K562 (cell line): Measurements from ENCODE around the gene GPC2. TPM values are rescaled to one million over a fixed set of nuclear protein-coding genes. Genes with fewer than 3 reads are reported as not detected.

ENCODE experiments used
- CBFA2T2 ChIP-seq: fragments of 450-650 bp; conservative IDR thresholded peaks from 2 replicates; pipeline ENCODE4 v1.6.1; 2017; ENCODE audit warnings: mild to moderate bottlenecking
- CBX3 ChIP-seq, 2 experiments: IDR thresholded peaks; 1 replicate in 1 of 2; 2 replicates in 1 of 2; pipeline ENCODE4 v1.6.1; 2012; ENCODE audit warnings: inconsistent platforms in 2 of 2, low read length in 2 of 2, borderline replicate concordance in 1 of 2, control low read depth in 1 of 2
- DDX20 ChIP-seq: fragments of 450-650 bp; IDR thresholded peaks from 2 replicates; pipeline ENCODE4 v1.6.1; 2016; ENCODE audit warnings: missing genetic modification characterization, low read depth, mild to moderate bottlenecking, missing compliant biosample characterization, moderate library complexity
- HEY1 ChIP-seq: fragments of 250-450 bp; sonication (Bioruptor Pico); IDR thresholded peaks from 2 replicates; pipeline ENCODE4 v1.5.0; 2020; ENCODE audit warnings: mild to moderate bottlenecking, moderate library complexity, borderline replicate concordance
- IFI16 ChIP-seq: fragments of 250-450 bp; sonication (Bioruptor Pico); IDR thresholded peaks from 2 replicates; pipeline ENCODE4 v2.1.2; 2022; ENCODE audit warnings: mild to moderate bottlenecking, inconsistent platforms
- LARP7 ChIP-seq: fragments of 450-650 bp; IDR thresholded peaks from 2 replicates; pipeline ENCODE4 v1.6.1; 2016
- NCOA1 ChIP-seq: fragments of 450-650 bp; IDR thresholded peaks from 2 replicates; pipeline ENCODE4 v1.6.1; 2016; ENCODE audit warnings: low read depth
- PCBP1 ChIP-seq: fragments of 200-400 bp; formaldehyde crosslinking; IDR thresholded peaks from 2 replicates; pipeline ENCODE4 v1.6.1; 2018; ENCODE audit warnings: mild to moderate bottlenecking, low read depth, low read length; ENCODE audit not compliant: poor library complexity, severe bottlenecking
- RBFOX2 ChIP-seq: fragments of 200-400 bp; formaldehyde crosslinking; IDR thresholded peaks from 2 replicates; pipeline ENCODE4 v1.6.1; 2017; ENCODE audit warnings: low read depth, mild to moderate bottlenecking, low read length, moderate library complexity
- SAFB ChIP-seq: fragments of 200-400 bp; formaldehyde crosslinking; IDR thresholded peaks from 2 replicates; pipeline ENCODE4 v1.6.1; 2017; ENCODE audit warnings: low read depth, low read length, borderline replicate concordance
- SIRT6 ChIP-seq: IDR thresholded peaks from one replicate; pipeline ENCODE4 v1.6.1; 2012; ENCODE audit warnings: low read depth, mild to moderate bottlenecking, control low read depth, inconsistent platforms, low read length, moderate library complexity
- SRSF9 ChIP-seq: fragments of 200-400 bp; formaldehyde crosslinking; IDR thresholded peaks from 2 replicates; pipeline ENCODE4 v1.6.1; 2017; ENCODE audit warnings: low read depth, low read length, borderline replicate concordance
- ZNF764 ChIP-seq: fragments of 250-450 bp; sonication (Bioruptor Pico); IDR thresholded peaks from 2 replicates; pipeline ENCODE4 v1.4.0; 2020; ENCODE audit warnings: low read depth, mild to moderate bottlenecking, moderate library complexity
- polyA plus RNA-seq, 8 experiments: library from polyadenylated mRNA; depleted of rRNA in 4 of 8; stranded (reverse) in 5 of 8; unstranded in 3 of 8; fragments of >200 nt; fragmentation: Nextera tagmentation in 2 of 8; fragmentation: Illumina TruSeq in 1 of 8; extraction: Ambion mirVana in 2 of 8; extraction: Trizol in 1 of 8; gene quantifications; 2 replicates each; pipeline versions ENCODE4 v1.2.1 to v1.2.3, GENCODE V29; 2011 to 2014; ENCODE audit warnings: inconsistent platforms in 1 of 8, missing spikeins in 1 of 8
- total RNA-seq, 7 experiments: library from RNA; depleted of rRNA in 6 of 7; stranded (reverse); fragments of >200 nt in 6 of 7; fragmentation: Illumina TruSeq in 2 of 7; extraction: Trizol in 2 of 7; gene quantifications; 2 replicates each; pipeline versions ENCODE4 v1.2.1 to v1.2.3, GENCODE V29; 2011 to 2021; ENCODE audit warnings: low replicate concordance in 1 of 7
- TF ChIP-seq, protein P1 (sequence below): sonication (generic); formaldehyde crosslinking; IDR thresholded peaks from 2 replicates; pipeline ENCODE4 v1.8.1; 2023; ENCODE audit warnings: mild to moderate bottlenecking, missing genetic modification reagents
- TF ChIP-seq, protein P2 (sequence below): fragments of 450-650 bp; conservative IDR thresholded peaks from 2 replicates; pipeline ENCODE4 v1.6.1; 2016; ENCODE audit warnings: missing genetic modification characterization, low read depth, mild to moderate bottlenecking, control low read depth, missing compliant biosample characterization
- TF ChIP-seq, protein P3 (sequence below): sonication (generic); formaldehyde crosslinking; IDR thresholded peaks from 2 replicates; pipeline ENCODE4 v1.4.0; 2020; ENCODE audit warnings: mild to moderate bottlenecking, missing genetic modification reagents
- TF ChIP-seq, protein P4 (sequence below): sonication (generic); IDR thresholded peaks from 2 replicates; pipeline ENCODE4 v1.6.1; 2016

Gene GPC2
- total and polyA plus RNA-seq, 9 of the 15 experiments (the other 6 are each of a cell fraction or from before 2014, with no cell fraction given), result 0.06 to 7.7 (median 1.4) TPM; not detected in 1

DNA sequence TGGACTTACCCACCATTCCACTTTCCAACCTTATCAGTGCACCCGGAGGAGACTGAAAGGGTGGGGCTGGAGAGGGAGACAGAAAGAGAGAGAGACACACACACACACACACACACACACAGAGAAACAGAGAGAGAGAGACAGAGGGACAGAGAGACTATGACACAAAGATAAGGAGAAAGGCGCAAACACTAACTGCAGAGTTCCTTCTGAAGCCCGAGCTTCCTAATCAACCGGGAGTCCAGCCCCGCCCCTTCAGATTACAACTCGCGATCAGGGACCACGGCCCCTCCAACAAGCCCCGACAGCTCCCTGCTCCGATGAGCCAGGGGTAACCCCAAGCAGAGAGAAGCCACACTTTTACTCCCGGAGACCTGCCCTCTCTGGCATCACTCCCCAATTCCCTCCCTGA is 9.3 kb downstream of the GPC2 start (continued):
- TF ChIP-seq, protein P1, sequence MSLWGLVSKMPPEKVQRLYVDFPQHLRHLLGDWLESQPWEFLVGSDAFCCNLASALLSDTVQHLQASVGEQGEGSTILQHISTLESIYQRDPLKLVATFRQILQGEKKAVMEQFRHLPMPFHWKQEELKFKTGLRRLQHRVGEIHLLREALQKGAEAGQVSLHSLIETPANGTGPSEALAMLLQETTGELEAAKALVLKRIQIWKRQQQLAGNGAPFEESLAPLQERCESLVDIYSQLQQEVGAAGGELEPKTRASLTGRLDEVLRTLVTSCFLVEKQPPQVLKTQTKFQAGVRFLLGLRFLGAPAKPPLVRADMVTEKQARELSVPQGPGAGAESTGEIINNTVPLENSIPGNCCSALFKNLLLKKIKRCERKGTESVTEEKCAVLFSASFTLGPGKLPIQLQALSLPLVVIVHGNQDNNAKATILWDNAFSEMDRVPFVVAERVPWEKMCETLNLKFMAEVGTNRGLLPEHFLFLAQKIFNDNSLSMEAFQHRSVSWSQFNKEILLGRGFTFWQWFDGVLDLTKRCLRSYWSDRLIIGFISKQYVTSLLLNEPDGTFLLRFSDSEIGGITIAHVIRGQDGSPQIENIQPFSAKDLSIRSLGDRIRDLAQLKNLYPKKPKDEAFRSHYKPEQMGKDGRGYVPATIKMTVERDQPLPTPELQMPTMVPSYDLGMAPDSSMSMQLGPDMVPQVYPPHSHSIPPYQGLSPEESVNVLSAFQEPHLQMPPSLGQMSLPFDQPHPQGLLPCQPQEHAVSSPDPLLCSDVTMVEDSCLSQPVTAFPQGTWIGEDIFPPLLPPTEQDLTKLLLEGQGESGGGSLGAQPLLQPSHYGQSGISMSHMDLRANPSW (CRISPR knock-in tag), result no peak
- TF ChIP-seq, protein P2, sequence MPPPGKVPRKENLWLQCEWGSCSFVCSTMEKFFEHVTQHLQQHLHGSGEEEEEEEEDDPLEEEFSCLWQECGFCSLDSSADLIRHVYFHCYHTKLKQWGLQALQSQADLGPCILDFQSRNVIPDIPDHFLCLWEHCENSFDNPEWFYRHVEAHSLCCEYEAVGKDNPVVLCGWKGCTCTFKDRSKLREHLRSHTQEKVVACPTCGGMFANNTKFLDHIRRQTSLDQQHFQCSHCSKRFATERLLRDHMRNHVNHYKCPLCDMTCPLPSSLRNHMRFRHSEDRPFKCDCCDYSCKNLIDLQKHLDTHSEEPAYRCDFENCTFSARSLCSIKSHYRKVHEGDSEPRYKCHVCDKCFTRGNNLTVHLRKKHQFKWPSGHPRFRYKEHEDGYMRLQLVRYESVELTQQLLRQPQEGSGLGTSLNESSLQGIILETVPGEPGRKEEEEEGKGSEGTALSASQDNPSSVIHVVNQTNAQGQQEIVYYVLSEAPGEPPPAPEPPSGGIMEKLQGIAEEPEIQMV (tag), result no peak
- TF ChIP-seq LARP7 (peak; percentile 99), SRSF9 (no peak), HEY1 (CRISPR knock-in tag) (peak; percentile 31; the same call in 1 of the 2 replicates), IFI16 (CRISPR knock-in tag) (no peak), DDX20 (no peak), RBFOX2 (no peak), ZNF764 (CRISPR knock-in tag) (no peak), CBX3 (IDR thresholded peaks at IDR 0.05; ENCODE audit: borderline replicate concordance in 1 of 2, low read length in 2 of 2) (no peak), PCBP1 (no peak), NCOA1 (peak; percentile 84), SIRT6 (no peak), SAFB (no peak), CBFA2T2 (0 out of 2 replicates have a peak, but pooled peaks have one; percentile 45)
- TF ChIP-seq, protein P3, sequence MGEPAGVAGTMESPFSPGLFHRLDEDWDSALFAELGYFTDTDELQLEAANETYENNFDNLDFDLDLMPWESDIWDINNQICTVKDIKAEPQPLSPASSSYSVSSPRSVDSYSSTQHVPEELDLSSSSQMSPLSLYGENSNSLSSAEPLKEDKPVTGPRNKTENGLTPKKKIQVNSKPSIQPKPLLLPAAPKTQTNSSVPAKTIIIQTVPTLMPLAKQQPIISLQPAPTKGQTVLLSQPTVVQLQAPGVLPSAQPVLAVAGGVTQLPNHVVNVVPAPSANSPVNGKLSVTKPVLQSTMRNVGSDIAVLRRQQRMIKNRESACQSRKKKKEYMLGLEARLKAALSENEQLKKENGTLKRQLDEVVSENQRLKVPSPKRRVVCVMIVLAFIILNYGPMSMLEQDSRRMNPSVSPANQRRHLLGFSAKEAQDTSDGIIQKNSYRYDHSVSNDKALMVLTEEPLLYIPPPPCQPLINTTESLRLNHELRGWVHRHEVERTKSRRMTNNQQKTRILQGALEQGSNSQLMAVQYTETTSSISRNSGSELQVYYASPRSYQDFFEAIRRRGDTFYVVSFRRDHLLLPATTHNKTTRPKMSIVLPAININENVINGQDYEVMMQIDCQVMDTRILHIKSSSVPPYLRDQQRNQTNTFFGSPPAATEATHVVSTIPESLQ, result no peak
- TF ChIP-seq, protein P4, sequence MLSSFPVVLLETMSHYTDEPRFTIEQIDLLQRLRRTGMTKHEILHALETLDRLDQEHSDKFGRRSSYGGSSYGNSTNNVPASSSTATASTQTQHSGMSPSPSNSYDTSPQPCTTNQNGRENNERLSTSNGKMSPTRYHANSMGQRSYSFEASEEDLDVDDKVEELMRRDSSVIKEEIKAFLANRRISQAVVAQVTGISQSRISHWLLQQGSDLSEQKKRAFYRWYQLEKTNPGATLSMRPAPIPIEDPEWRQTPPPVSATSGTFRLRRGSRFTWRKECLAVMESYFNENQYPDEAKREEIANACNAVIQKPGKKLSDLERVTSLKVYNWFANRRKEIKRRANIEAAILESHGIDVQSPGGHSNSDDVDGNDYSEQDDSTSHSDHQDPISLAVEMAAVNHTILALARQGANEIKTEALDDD, result no peak
